Activated CD4-positive, alpha-beta T cell treated with anti-CD3 and anti-CD28 coated beads for 24 hours (primary cell): ENCODE measurements around the gene LMF1.
"Not testable (repeated sequence)": the region's sequence is repeated elsewhere in the genome, so short reads cannot be mapped to it uniquely, and the experiment has no call there.

Experiments used
- DNase-seq, 2 donors: peaks; one replicate each; pipeline ENCODE4 v3.0.0-alpha.2; 2020; ENCODE audit warnings: low read depth in 2 of 2

LMF1 gene

DNA sequence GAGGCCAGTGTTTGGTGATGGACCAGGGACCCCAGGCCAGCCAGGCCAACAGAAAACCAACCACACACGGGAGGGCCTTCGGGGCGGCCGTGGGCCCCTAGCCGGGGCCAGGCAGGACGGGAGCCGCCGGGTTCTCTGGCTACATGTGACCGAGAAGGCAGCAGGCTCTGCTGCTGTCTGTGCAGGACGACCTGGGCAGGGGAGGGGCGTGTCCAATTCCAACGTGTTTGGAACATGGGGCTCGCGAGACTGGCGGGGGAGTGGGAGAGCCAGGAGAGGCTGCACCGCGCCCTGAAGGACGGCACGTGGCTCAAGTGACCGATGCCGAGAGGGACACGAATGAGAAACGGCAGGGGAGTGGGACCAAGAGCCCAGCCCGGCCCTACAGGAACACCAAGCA lies 75.4 kb downstream of the LMF1 start:
- DNase-seq, result no peak

DNA sequence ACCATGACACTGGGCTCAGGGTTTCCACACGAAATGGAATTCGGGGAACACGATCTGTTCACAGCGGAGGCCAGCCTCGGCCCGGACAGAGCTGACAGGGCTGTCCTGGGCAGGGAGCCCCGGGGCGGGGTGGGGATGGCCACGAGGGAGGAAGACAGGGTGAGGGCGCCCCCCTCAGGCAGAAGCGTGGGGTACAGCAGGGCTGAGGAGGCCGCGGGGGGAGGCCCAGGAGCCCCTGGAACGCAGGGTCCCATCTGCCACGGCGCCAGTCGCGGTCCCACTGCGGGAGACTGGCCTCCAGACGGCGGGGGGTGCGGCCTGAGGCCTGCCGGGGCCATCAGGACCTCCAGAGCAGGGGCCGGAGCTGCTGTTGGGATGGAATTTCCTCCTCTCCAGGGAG lies 75.9 kb downstream of the LMF1 start:
- DNase-seq, result no peak

DNA sequence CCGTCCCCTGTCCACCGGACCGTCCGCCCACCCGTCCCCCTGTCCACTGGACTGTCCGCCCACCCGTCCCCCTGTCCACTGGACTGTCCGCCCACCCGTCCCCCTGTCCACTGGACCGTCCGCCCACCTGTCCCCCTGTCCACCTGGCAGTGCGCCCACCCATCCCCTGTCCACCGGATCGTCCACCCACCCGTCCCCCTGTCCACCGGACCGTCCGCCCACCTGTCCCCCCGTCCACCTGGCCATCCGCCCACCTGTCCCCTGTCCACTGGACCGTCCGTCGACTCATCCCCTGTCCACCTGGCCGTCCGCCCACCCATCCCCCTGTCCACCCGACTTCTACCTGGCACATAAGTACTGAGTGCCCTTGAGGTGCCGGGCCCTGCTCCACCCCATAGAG lies 76.6 kb downstream of the LMF1 start:
- no peak for DNase-seq

DNA sequence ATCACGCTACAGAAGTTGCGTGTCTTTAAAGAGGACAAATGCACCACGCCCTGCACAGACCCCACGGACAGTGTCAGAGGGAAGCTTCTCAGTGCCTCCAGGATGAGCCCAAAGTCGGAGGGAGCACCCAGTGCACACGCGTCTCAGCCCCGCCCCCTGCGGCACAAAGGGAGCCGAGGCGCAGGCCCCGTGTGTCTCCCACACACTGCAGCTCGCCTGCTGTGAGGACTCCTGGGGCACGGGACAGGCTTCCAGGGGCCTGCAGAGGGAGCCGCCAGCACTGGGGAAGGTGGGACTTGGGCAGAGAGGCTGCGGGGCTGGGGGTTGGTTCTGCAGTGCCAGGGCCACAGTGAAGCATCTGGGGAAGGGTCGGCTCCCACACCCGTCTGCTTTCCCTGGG lies 77.4 kb downstream of the LMF1 start:
- no peak for DNase-seq

DNA sequence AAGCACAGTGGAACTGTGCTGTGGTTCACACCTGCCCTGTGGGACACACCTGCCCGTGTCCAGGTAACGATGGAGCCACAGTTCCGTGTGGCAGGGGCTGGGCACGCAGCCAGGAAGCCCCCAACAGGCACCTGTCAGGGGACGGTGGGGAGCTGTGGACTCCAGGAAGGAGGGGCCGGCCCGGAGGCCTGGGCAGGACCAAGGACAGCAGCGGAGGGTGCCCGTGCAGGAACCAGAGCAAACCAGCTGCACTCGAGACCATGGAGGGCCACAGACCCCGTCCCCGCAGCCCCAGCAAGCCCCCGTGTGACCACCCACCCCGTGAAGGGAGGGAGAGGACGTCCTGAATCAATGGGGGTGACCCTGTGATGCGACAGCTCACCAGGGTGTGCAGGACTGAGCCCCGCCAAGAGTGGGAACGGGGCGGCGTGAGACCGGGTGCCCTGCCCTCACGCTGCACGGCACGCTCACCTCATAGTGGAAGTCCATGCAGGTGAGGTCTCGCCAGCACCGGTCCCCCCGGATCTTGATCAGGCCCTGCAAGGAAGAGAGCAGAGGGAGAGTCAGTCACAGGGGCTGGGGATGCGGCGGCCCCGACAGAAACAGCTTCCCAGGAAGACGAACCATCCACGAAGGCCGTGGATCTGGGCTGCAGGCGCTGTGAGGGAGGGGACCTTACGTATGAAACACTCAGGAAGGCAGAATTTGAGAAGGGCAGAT lies 78.1 kb downstream of the LMF1 start:
- DNase-seq, result no peak

DNA sequence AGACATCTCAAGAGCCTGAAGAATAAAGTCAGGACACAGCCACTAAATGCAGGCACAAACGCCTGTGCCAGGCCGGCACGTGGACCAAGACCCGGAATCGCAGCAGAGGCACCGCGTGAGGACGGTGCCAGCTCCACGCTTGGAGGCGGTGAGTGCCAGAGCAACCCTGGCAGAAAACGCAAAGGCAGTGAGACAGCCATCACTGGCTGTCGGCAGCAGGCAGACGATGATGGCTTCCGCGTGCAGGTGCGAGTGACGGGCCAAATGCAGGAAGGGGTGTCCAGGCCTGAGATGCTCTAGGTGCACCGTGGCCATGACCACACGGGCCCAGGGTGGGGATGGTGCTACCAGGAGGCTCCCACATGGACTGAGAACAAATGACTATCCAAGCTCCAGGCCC lies 78.8 kb downstream of the LMF1 start:
- DNase-seq, result no peak

DNA sequence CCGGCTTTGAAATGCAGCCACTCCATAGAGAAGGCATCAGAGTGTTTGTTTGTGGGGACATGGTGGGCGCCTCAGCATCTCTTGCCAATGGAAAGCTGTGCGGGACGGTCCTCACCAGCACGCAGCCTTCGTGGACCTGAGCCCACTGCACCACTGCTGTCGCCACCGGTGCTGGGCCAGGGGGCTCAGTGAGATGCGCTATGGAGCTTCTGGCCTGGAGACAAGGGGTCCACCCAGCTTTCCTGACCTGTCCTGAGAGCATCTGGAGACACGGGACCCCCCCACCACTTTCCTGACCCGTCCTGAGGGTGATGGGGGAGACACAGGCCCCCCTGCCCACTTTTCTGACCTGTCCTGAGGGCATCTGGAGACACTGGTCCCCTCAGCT lies 79.4 kb downstream of the LMF1 start:
- no peak for DNase-seq

DNA sequence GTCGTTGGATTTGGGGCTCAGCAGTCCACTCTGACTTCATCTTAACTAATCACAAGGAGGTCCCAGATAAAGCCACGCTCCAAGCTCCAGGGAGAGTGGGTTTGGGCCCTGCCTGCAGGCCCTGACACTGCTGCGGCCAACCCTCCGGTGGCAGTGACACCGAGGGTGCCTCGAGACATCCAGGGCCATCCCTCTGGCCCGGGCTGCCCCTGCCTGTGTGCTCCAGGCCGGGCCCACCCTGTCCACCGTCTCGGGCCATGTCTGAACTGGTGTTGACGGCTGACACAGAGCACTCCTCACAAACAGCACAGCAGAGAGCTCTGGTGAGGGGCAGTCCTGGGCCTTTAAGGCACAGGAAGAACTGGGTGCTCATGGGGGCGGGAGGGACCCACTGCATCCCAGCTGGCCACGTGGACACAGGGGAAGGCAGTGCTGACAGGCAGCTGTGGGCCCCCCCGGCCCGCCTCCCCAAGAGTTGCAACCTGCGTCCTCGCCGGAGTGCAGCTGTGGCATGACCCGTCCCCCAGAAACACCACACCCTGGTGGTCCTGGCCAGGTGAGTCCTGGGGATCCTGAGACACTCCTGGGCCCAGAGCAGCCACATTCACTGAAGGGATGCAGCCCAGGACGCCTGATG lies 80.0 kb downstream of the LMF1 start:
- DNase-seq, result no peak

DNA sequence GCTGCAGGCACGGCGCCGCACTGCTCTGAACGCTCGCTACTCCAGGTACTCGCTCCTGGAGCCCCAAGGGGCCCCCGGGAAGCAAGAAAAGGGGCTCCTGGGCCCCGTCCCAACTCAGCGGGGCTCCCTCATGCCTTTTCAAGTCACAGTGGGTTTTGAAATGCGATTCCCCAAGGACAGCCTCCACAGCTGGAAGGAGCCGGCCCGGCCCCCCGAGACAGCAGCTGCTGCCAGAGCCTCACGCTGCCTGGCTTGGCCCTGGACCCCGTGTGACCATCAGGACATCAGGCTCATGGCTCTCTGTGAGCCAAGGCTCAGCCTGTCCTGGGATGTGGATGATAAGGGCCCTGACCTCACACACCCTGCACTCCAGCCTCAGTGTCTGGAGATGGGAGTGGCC lies 80.6 kb downstream of the LMF1 start:
- no peak for DNase-seq

DNA sequence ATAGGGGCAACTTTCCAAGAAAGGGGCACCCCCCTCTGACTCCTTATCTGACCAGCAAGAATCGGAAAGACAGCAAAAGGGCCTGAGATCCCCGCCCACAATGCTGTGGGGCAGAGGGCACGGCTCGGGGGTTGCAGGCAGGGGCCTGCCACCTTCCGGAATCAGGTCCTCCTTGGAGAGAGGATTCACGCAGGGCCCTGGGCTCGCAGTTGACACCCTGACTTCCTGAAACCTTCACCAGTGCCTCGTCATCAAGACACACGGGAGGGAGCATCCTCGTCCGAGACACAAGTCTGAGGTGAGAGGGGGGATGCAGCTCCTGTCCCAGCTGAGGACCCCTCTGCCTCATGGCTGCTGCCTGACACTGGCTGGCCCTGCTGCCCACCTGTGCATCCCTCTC lies 81.2 kb downstream of the LMF1 start:
- no peak for DNase-seq

DNA sequence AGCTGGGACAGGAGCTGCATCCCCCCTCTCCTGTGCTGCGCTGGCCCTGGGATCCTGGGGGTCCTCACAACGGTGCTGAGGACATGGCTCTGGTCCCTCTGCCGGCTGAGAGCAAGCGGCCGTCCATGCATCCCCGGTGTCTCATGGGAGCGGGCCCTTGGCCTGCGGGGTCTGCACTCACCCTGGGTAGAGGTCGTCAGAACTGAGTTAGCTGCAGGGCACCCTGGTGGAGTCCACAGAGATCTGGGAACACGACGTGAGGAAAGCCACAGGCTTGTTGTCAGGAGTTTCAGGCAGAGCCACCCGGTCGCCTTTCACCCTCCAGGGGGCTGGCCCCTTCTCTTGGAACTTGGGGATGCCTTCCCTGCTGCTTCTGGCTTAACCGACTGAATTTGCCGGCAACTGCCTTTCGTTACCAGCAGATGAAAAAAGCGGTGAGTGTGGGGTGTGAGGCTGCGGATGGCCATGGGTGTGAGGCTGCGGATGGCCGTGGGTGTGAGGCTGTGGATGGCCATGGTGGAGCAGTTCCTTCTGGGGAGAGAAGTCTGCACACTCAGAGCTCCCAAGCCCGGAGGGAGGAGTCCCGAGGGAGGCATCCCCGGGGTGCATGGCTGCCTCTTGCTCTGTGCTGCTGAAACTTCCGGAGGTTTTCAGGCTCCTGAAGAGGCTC lies 81.7 kb downstream of the LMF1 start:
- no peak for DNase-seq

DNA sequence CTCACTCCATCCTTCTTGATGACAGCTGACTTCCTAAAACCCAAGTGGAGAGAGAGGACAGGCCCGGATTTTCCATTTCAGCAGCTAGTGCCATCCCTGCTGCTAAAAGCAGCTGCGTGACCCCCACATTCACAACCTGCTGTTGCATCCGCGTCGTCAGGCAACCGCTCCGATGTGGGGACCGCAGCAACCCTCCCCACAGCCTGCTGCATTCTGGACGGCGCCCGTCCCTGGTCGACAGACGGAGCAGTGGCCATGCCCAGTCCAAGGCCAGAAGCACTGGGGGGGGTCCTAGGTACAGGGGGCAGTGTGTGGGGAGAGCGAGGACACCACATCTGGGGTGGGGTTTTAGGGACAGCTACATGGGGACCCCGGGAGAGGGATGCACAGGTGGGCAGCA lies 82.3 kb downstream of the LMF1 start:
- not testable (repeated sequence) for DNase-seq

DNA sequence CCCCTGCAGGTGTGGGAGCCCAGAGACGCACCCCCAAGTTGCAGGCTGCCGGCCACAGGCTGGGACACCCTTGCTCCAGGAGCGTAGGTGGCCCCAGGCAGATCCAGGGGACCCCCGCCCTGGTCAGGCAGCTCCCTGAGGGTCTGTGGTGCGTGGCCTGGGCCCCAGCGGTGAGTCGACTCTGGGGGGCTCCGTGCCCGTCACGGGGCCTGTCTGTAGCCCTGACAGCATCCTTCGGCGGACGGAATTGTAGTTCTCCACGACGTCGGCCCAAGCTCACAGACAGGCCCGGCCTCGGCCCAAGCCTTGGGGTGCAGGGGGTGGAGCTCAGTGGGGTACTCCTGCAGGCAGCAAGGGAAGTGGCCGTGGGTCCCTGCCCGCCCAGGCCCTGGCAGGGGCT lies 82.9 kb downstream of the LMF1 start:
- no peak for DNase-seq

DNA sequence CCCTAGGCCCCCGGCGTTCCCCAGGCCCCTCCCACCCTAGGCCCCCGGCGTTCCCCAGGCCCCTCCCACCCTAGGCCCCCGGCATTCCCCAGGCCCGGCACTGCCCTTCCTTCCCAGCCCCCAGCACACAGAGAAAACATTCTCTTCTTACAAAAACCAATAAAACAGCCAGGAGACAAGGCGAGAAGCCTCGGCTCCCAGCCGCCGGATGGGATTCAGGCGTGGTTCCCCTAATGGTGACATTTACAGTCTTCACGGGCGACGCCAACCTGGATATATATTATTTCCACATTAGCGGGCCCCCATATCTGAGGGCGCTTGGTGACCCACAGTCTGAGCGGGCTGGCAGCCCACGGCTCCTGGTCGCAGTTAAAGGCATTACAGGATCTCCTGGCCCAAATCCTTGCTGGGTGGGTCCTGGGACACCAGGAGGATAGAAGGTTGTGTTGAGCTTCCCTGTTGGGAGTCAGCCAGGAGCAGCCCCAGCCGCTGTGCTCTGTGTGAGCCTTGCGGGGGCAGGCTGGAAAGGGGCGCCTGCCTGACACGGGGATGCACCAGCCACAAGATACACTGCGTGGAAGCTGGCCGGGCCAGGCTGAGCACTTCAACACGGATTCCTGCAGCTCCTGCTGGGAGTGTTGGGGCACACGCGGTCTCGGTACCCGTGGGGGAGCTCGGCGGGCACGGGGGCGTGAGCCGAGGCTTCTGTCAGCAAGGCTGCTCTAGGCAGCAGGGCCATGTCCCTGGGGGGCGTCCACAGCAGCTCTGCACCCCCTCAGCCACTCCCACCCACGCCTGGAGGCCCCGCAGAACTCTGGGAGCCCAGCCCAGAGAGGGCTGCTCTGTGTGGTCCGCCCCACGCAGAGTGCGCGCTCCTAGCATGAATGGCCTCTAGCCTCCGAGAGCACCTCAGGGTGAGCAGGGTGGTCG lies 83.7 kb downstream of the LMF1 start:
- DNase-seq, result no peak

DNA sequence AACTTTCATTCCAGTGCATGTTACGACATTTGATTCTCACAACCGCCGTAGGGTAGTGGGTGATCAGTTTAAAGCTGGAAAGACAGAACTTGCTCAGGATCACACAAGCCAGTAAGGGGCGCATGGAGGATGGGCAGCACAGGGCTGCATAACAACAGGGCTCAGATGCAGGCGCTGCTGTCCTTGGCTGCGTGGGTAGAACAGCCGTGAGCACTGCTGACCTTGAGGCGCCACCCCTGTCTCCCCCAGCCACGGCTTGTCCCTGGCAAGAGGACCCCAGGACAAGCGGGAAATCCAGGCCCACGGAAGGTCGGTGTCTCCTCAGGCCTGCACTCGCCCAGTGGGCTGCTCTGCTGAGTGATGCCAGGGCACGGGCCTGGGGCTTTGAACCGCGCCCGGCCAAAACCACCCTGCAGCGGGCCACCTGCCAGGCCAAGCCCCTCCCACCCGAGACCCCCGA lies 84.7 kb downstream of the LMF1 start:
- no peak for DNase-seq

DNA sequence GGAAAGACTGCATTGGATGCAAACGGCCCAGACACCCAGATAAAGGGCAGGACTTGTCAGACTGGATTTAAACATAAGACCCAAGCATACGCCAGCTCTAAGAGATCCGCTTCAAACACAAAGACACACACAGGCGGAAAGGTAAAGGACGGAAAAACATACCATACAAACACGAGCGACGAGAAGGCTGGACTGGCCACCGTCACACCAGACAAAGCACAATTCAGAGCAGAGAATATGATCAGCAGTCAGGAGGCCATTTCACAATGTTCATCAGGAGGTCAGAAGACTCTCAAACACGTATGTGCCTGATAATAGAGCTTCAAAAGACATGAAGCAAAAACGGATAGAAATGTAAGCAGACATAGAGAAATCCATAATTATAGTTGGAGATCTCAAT lies 85.4 kb downstream of the LMF1 start:
- DNase-seq, result no peak

DNA sequence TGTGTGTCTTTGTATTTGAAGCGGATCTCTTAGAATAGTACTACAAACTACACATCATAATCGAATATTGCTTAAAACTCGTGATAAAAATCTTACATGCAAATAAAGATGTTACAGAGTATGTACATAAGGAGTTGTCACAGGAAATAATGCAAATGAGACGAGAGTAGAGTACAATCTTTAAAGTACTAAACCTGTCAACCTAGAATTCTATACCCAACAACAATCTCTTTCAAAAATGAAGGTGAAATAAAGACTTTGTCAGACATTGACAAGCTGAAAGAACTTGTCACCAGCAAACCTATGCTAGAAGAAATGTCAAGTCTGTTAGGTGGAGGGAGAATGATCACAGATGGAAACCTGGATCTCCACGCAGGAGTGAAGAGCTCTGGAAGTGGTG lies 86.6 kb downstream of the LMF1 start:
- no peak for DNase-seq

DNA sequence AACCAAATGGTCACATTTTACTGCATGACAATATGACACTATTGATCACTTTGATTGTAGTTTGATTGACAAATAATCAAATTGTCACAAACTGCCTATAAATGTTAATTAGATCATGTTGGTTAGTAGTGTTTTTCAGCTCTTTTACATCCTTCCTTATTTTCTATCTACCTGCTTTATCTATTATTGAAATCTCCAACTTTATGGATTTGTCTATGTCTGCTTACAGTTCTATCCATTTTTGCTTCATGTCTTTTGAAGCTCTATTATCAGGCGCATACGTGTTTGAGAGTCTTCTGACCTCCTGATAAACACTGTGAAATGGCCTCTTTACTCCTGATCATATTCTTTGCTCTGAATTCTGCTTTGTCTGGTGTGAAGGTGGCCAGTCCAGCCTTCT lies 87.0 kb downstream of the LMF1 start:
- DNase-seq, result no peak

DNA sequence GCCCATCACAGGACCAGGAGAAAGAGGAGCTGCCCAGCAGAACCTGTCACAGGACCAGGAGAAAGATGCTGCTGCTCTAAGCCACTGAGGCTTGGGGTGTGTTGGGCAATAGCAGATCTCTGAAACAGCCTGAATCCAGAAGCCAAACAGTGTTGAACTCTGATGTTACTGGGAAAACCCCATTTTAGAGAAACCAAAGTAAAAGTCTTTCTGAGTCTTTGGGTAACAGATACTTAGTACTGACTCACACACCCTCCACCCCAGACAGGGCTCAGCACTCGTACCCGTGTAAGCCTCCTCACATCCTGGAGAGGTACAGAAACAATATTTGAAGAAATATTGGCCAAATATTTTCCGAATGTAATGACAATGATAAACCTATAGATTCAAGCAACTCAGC lies 87.4 kb downstream of the LMF1 start:
- DNase-seq, result no peak

DNA sequence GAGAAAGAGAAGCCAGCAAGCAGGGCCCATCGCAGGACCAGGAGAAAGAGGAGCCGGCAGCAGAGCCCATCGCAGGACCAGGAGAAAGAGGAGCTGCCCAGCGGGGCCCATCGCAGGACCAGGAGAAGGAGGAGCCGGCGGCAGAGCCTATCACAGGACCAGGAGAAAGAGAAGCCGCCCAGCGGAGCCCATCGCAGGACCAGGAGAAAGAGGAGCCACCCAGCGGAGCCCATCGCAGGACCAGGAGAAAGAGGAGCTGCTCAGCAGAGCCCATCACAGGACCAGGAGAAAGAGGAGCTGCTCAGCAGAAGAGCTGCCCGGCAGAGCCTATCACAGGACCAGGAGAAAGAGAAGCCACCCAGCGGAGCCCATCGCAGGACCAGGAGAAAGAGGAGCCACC lies 88.1 kb downstream of the LMF1 start:
- not testable (repeated sequence) for DNase-seq

DNA sequence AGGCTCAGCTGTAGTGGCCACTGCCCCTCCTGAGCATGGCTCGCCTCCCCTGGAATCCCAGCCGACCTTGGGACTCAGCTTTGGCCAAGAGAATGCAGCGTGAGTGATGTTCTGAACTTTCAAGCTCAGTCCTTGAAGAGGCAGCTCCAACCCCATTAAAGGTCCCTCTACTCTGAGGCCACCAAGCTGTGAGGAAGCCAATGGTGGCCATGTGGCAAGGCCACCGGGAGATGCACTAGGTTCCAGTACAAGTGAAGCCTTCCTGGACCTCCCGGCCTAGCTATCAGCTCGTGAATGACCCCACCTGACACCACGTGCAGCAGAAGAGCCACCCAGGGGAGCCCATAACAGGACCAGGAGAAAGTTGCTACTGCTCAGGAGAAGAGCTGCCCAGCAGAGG lies 88.5 kb downstream of the LMF1 start:
- no peak for DNase-seq
